Measurements from ENCODE around the gene TRIM63.
"Not testable (repeated sequence)": the region's sequence is repeated elsewhere in the genome, so short reads cannot be mapped to it uniquely, and the experiment has no call there.

The TRIM63 gene

DNA sequence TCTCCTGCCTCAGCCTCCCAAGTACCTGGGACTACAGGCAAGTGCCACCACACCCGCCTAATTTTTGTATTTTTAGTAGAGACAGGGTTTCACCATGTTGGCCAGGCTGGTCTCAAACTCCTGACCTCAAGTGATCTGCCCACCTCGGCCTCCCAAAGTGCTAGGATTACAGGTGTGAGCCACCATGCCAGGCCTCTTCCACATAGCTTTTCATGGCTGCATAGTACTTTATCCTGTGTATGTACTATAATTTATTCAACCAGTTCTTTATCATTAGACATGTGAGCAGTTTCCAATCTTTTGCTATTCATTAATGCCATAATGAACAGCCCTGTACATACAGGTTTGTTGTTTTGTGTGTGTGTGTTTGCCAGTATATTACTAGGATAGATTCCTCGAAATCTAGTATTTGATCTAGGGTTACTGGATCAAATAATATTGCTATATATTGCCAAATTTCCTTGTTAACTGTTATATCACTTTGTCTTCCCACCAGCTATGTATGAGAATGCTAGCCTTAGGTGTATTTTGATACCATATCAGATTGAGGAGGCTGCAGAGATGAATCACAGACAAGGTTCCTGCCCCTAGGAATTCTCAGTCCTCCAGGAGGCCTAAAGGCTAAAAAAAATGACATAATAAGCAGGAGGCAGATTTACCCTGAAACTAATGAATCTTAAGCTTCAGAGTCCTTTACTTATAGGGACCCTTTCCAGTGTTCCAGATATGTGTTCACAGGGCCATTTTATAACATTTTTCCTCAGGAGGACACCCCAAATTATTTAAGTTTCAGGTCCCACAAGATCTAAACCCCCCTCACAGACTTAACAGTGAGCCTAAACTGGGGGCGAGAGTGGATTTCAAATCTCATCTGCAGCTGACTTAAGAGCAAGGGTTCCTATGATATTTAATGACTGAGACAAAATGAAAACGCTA is 42.1 kb upstream of the TRIM63 start:
- Histone ChIP-seq H3K4me3 (ENCODE audit: low read depth, low read length) (no peak overlapping the region), H3K27me3 (no peaks in the 10 kb centered on the region), H3K9me3 (no peaks in the 10 kb centered on the region), H3K36me3 (no peaks in the 10 kb centered on the region), H3K4me1 (no peaks in the 10 kb centered on the region)
- DNase-seq: no peak
- TF ChIP-seq, protein P1, sequence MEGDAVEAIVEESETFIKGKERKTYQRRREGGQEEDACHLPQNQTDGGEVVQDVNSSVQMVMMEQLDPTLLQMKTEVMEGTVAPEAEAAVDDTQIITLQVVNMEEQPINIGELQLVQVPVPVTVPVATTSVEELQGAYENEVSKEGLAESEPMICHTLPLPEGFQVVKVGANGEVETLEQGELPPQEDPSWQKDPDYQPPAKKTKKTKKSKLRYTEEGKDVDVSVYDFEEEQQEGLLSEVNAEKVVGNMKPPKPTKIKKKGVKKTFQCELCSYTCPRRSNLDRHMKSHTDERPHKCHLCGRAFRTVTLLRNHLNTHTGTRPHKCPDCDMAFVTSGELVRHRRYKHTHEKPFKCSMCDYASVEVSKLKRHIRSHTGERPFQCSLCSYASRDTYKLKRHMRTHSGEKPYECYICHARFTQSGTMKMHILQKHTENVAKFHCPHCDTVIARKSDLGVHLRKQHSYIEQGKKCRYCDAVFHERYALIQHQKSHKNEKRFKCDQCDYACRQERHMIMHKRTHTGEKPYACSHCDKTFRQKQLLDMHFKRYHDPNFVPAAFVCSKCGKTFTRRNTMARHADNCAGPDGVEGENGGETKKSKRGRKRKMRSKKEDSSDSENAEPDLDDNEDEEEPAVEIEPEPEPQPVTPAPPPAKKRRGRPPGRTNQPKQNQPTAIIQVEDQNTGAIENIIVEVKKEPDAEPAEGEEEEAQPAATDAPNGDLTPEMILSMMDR (IDR thresholded peaks at IDR 0.05; ENCODE audit: low read depth, low read length): no peak

DNA sequence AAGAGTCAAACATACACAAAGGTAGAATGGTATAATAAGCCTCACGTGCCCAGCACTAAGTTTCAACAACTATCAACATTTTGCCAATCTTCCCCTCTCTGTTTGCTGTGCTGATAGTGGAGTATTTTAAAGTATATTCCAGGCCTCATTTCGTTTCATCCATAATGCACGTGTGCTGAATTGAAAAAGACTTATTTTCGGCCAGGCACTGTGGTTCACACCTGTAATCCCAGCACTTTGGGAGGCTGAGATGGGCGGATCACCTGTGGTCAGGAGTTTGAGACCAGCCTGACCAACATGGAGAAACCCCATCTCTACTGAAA is 37.8 kb upstream of the TRIM63 start:
- not testable (repeated sequence) for H3K9me3 ChIP-seq; DNase-seq; H3K4me1 ChIP-seq; H3K27me3 ChIP-seq; H3K4me3 ChIP-seq (ENCODE audit: low read depth, low read length); H3K36me3 ChIP-seq

DNA sequence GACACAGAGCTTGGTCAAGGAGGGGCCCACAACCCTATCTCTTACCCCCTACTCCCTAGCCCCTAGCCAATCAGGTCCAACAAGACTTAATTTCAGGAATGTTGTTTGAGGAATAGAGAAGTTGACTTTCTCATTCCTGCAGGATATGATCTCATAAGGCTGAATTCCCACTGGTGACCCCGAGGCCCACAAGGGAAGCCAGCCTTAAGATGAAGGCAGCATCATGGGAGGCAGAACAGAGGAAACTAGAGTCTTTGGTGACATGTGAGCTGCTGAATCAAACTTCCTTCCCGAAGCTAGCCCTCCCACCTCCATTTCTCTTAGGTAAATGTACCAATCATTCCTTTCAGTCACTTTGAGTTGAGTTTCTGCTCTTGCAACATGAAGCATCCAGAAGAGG is 35.1 kb upstream of the TRIM63 start:
- Histone ChIP-seq H3K27me3 (no peaks in the 10 kb centered on the region), H3K4me1 (no peaks in the 10 kb centered on the region), H3K36me3 (no peaks in the 10 kb centered on the region), H3K9me3 (no peaks in the 10 kb centered on the region), H3K4me3 (ENCODE audit: low read depth, low read length) (no peak overlapping the region)
- TF ChIP-seq, protein P1 (IDR thresholded peaks at IDR 0.05; ENCODE audit: low read depth, low read length): no peak
- no peak for DNase-seq

- DNase-seq: no peak
- Histone ChIP-seq H3K27me3 (no peaks in the 10 kb centered on the region), H3K4me1 (no peaks in the 10 kb centered on the region), H3K4me3 (ENCODE audit: low read depth, low read length) (no peak overlapping the region), H3K9me3 (no peaks in the 10 kb centered on the region), H3K36me3 (no peaks in the 10 kb centered on the region)
- TF ChIP-seq, protein P1 (IDR thresholded peaks at IDR 0.05; ENCODE audit: low read depth, low read length): no peak
These were observed 34.7 kb upstream of the TRIM63 start for GRCh38 chr1:26102119-26102518.

GRCh38 chr1:26100204-26100603 is 32.8 kb upstream of the TRIM63 start:
- not testable (repeated sequence) for H3K27me3 ChIP-seq

DNA sequence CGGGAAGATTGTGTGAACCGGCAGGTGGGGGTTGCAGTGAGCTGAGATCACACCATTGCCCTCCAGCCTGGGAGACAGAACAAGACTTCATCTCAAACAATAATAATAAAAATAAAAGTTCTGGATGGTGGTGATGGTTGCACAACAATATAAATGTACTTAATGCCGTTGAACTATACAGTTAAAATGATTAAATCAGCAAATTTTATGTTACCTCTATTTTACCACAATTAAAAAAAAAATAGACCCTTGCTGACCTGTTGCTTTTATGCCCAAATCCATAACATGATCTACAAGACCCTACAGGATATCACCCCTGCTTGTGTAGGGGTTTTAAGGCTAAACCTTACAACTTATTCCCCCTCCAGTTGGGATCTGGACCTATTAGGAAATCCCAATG is 32.4 kb upstream of the TRIM63 start:
- no peaks in the 10 kb centered on the region for H3K27me3 ChIP-seq
- H3K36me3 ChIP-seq: no peaks in the 10 kb centered on the region
- H3K4me1 ChIP-seq: no peaks in the 10 kb centered on the region
- no peaks in the 10 kb centered on the region for H3K9me3 ChIP-seq
- H3K4me3 ChIP-seq (ENCODE audit: low read depth, low read length): no peak overlapping the region
- TF ChIP-seq, protein P1 (IDR thresholded peaks at IDR 0.05; ENCODE audit: low read depth, low read length): no peak
- DNase-seq: no peak

More at GRCh38 chr1:26100204-26100603, 32.8 kb upstream of the TRIM63 start:
- H3K4me1 ChIP-seq; H3K9me3 ChIP-seq; H3K36me3 ChIP-seq; DNase-seq; H3K4me3 ChIP-seq (ENCODE audit: low read depth, low read length): not testable (repeated sequence)

GRCh38 chr1:26098602-26099001 is 31.2 kb upstream of the TRIM63 start:
- no peaks in the 10 kb centered on the region for H3K9me3 ChIP-seq
- no peak for DNase-seq
- no peak overlapping the region for H3K4me3 ChIP-seq (ENCODE audit: low read depth, low read length)
- H3K27me3 ChIP-seq: no peaks in the 10 kb centered on the region
- TF ChIP-seq, protein P1 (IDR thresholded peaks at IDR 0.05; ENCODE audit: low read depth, low read length): no peak
- no peaks in the 10 kb centered on the region for H3K4me1 ChIP-seq
- no peaks in the 10 kb centered on the region for H3K36me3 ChIP-seq
